ENCODE results near the gene ALOX15B.

DNA sequence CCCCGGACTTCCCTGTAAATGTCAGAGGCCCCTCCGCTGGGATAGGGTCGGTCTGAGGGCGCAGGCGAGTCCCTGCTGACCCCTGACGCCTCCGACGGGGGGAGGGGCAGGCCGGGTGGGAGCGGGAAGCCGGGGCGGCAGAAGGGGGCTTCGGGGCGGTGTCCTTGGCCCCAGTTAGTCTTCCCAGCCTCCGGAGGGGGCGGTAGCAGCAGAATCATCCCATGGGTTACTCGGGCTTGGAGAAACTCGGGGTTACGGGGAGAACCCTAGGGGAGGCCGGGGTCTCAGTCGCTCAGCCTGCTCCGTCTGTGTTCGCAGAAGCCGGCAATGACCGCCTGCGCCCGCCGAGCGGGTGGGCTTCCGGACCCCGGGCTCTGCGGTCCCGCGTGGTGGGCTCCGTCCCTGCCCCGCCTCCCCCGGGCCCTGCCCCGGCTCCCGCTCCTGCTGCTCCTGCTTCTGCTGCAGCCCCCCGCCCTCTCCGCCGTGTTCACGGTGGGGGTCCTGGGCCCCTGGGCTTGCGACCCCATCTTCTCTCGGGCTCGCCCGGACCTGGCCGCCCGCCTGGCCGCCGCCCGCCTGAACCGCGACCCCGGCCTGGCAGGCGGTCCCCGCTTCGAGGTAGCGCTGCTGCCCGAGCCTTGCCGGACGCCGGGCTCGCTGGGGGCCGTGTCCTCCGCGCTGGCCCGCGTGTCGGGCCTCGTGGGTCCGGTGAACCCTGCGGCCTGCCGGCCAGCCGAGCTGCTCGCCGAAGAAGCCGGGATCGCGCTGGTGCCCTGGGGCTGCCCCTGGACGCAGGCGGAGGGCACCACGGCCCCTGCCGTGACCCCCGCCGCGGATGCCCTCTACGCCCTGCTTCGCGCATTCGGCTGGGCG lies 35.9 kb upstream of the ALOX15B start:
- TF ChIP-seq ZC3H8 (IDR thresholded peaks at IDR 0.05) (no peak), EZH2 (IDR thresholded peaks at IDR 0.05; ENCODE audit: borderline replicate concordance, low read depth, low read length) (no peak), ZNF23 (CRISPR knock-in tag; IDR thresholded peaks at IDR 0.05) (no peak), GTF2F1 (IDR thresholded peaks at IDR 0.05; ENCODE audit: low read depth, low read length) (no peak), JUND (IDR thresholded peaks at IDR 0.05; ENCODE audit: borderline replicate concordance, low read depth, low read length) (no peak), JUND (tag; IDR thresholded peaks at IDR 0.05; ENCODE audit: borderline replicate concordance, low read depth, low read length) (no peak), HDAC6 (IDR thresholded peaks at IDR 0.05; ENCODE audit: low read depth, low read length) (no peak), SP2 (IDR thresholded peaks at IDR 0.05; ENCODE audit: extremely low read depth, low read depth, low read length, poor library complexity, severe bottlenecking) (no peak), ZNF3 (CRISPR knock-in tag; IDR thresholded peaks at IDR 0.05) (no peak), C11orf30 (IDR thresholded peaks at IDR 0.05; ENCODE audit: low read depth) (no peak), TAF15 (IDR thresholded peaks at IDR 0.05; ENCODE audit: low read depth, low read length) (no peak), ZBTB7A (IDR thresholded peaks at IDR 0.05; ENCODE audit: borderline replicate concordance, control insufficient read depth, low read depth, low read length) (no peak), ZNF780A (CRISPR knock-in tag; IDR thresholded peaks at IDR 0.05) (no peak), KLF10 (CRISPR knock-in tag; IDR thresholded peaks at IDR 0.05) (no peak)
- TF ChIP-seq, protein P1, sequence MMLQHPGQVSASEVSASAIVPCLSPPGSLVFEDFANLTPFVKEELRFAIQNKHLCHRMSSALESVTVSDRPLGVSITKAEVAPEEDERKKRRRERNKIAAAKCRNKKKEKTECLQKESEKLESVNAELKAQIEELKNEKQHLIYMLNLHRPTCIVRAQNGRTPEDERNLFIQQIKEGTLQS (IDR thresholded peaks at IDR 0.05) = no peak
- TF ChIP-seq, protein P1 (CRISPR knock-in tag; conservative IDR thresholded peaks at IDR 0.05) = no peak
